NCI-H146 treated with DMSO at 0.1 percent for 48 hours (cell line): Measurements from ENCODE around the gene SLC9A8.
"Not testable (repeated sequence)": the region's sequence is repeated elsewhere in the genome, so short reads cannot be mapped to it uniquely, and the experiment has no call there.

Experiments used
- DNase-seq: peaks from one replicate; lab custom pipeline; 2025; ENCODE audit not compliant: unreplicated experiment; lab: John Stamatoyannopoulos, UW

SLC9A8 gene

DNA sequence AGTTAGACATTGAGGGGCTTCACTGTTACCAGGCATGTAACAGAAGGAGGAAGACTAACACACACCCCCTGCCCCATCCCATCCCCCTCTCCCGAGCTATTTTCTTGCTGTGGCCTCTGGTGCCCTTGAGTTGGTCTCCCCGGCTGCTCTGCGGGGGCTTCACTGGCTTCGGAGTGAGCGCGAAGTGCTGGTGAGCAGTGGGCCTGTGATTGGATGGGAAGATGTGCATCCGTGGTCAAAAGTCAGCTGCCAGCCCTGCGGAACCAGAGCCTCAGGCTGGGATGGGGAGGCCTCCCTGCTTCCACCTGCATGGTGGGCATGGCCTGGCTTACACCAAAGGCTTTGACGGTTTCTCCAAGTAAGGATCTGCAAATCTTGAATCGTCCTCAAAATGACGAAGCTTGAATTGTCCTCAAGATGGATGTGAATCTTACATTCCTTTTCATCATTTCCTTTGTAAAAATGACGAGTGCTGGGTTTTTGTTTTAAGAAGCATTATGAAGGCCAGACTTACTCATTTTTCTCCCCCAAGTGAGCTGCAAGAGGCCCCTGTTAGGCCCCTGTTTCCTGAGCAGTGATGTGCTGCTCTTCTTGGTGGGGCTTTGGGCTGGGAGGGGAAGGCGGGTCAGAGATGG lies 79.0 kb downstream of the SLC9A8 start:
- DNase-seq = no peak

DNA sequence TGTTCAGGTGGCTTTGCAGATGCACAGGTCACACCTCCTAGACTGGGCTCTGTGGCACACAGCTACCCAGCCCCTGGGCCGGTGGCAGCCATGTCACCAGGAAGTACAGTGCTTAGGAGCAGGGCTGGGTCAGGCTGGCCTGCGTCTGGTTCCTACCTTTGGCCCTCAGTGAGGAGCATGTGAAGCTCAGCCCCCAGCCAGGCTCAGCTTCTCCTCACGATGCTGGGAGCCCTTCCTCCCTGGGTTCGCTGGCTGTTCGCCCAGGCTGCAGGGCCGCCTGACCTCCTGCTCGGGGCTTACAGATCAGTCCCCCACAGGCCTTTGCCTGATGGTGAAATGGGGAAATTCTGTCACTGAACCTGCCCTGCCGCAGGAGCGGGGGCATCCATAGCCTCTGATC lies 79.6 kb downstream of the SLC9A8 start:
- DNase-seq = no peak

DNA sequence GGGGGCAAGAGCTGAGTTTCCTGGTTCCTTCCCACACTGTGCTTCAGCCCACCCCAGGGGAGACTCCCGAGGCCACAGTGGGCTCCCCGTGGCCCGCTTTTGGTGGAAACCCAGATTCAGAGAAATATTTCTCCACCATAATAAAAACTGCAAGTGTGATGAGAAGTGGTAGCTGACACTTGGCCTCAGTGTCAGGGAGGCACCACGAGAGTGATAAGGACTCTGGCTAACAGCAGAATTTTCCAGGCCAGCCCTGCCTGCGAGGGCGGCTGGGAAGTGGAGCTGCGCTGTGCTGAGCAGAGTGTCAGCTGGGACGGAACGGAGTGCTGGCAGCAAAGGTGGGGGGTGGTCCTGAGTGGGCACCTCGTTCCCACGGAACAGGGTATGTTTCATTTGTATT lies 80.2 kb downstream of the SLC9A8 start:
- DNase-seq = no peak

DNA sequence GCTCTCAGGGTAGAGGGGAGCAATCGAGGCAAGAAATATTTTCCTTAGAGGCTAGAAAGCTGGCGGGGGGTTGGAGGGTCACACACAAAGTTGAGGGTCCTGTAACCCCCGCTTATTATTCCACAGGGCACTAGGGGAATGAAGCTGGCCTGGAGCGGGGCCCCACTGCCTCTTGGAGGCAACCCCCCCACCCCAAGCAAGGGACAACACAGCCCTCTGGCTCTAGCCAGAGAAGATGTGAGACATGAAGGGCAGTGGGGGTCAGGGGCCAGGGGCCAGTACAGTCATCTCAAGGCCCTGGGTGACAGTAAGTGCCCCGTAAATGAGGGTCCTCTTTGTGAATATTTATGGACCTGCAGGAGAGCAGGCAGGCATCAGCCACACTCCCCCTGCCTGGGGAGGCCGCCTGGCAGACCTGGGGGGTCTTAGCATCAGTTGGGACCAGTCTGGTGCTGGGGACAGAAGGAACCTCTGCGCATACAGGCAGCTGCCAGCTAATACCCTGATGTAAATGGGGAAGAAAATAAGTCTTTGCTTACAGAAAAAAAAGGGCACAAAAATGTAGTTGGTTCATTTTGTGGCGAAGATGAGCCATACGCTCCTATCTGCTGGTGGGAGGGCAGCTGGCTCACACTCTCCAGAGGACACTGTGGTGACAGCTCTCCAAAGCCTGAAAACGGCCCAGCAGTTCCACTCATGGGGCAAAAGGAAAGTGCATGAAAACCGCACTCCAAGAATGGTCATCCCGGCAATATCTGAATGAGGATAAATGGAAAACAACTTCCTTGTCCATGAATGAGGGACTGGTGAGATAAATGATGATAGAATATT lies 80.8 kb downstream of the SLC9A8 start:
- no peak for DNase-seq

DNA sequence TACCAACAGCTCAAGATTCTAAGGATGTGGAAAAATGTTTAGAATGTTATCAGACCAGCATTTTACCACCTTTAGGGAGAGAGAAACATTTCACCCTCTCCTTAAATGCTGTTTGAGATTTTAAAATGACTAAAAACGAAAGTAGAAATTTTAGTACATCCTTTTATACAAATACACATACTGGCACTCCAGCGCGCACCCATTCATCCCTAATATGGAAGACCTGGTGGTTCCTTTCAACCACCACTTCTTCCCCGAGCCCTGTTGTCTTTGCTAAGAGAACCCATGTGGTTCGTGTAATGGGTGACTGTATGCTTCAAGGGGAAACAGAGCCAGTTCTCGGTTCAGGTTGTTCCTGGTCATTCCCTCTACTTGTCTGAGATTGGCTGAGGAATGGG lies 81.4 kb downstream of the SLC9A8 start:
- DNase-seq = no peak

DNA sequence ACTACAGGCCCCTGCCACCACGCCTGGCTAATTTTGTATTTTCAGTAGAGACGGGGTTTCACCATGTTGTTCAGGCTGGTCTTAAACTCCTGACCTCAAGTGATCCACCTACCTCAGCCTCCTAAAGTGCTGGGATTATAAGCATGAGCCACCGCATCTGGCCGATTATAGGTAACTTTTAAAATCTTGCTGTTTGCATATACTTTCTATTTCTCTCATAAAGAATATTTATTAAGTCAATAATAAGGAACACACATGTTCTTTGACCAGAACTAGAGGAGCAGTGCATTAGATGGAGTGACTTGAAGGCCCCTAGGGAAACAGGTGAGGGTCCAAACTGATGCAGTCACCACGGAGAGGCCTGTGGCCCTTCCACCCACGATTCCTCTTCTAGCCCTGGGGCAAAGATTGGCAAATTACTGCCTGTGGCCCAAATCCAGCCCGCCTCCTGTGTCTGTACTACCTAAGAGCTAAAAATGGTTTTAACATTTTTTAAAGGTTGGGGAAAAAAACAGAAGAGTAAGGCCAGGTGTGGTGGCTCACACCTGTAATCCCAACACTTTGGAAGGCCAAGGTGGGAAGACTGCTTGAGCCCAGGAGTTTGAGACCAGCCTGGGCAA lies 83.0 kb downstream of the SLC9A8 start:
- not testable (repeated sequence) for DNase-seq

DNA sequence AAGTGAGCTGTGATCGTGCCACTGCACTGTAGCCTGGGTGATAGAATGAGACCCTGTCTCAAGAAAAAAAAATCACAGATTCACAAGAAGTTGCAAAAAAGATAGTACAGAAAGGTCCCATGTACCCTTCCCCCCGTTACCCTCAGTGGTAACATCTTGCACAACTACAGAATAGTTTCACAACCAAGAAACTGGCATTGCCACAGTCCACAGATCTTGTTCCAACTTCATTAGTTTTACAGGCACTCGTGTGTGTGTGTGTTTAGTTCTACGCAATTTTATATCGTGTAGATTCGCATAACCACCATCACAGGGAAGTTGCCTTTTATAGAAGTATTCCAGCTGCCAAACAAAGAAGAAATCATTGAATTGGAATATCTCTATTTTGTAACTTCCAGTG lies 83.6 kb downstream of the SLC9A8 start:
- DNase-seq = no peak

DNA sequence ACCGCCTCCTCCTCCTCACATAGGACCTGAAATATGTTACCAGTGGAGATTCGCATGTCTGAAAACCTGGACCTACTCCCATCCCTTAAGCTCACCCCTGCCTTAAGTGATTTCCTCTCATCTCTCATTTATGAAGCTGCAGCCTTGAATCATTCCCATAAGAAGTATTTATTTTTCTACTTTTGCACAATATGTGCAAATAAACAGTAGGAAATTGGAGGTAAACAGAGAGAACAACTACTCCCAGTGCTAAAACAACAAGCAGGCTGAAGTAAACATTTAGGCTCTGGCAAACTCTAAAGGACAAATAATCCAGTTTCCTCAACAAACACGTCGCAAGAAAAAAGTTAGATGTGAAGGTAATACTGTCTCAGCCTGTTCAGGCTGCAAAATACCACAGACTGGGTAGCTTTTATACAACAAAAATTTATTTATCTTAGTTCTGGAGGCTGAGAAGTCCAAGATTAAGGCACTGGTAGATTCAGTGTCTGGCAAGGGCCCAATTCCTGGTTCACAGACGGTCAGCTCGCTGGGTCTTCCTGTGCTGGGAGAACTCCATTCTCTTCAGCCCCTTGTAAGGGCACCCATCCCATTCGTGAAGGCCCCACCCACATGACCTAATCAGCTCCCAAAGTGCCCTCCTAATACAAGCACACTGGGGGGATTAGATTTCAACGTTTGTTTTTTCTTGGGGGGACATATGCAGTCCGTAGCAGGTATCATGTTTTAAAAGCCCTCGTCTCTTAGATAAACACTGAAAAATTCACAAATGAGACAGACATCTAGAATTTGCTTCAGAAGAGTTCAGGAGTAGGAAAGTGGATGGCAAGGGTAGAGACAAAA lies 87.1 kb downstream of the SLC9A8 start:
- DNase-seq = no peak

DNA sequence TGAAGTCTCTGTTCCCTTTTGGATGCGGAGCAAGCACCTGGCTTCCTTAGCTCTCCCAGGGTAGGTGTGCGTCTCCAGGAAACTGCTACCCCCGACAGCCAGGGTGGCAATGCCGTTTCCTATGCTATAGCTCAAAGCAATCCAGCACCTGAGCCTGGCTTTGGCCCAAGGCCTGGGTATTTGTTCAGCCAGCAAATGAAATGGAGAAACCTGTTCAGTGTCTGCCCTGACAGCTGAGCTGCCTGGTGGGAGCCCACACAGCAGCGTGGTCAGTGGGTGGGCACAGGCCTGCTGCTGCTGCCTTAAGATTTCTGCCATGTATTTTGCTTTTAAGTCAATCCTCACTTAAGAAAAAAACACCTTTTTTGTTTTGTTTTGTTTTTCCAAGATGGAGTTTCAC lies 89.0 kb downstream of the SLC9A8 start:
- no peak for DNase-seq

DNA sequence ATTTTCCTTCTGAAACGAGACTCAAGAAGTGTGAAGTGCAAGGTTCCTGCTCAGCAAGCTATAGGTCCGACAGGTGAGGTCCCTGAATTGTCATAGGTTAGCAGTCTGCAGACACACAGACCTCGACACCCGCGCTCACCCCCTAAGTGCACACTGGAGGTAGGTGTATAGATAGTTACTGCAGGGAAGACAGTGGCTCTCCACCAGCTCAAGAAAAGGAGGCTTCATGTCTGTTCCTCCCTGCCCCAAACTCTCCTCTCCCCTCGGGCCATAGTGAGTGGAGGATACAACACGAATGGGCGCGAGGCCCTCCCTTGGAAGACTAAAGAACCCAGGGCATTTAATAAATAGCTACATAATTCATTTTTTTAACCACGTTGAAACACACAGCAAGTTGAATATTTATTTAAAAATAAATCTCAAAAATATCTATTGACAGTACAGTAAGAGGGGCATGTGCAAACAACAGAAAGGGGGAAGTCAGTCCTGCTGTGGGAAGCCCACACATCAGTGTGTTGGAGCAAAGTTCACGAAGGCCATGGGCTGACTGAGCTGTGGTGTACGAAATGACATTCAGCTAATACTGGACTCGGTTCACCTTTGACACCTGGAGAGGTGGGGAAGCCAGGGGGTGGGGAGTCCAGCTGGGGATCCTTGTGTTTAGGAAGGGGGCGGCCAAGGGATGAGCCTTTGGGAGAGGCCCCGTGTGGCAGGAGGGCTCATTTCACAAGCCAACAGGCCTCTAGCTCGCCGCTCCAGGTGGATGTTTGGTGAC lies 92.0 kb downstream of the SLC9A8 start:
- no peak for DNase-seq

DNA sequence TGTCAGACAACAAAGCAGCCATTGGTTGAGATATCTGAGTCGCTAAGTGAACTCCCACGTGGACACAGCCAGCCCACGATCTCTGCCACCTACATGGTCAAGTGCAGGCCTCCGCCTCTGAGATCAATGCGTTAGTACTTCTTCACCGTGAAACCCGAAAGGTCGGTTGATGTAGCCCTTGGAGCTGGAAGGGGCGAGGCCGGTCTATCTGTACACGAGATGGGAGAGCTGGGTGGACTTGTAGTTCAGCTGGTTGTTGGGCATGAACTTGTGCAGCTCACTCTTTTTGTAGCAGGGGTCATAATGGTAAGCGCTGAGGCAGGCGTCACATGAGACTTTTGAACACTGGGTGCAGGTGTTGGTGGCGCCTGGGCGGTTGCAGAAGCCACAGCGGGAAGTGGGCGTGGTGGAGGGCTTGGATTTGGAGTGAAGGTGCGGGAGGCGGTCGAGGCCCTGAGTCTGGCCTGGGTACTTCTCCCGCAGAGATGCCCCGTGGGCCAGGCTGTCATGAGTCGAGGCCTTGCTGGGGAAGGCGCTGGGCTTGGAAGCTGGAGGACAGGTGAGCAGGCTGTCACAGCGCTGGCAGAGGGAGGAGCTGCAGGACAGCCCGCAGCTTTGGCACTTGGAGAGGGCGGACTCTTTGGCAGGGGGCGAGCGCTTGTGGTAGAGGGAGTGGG lies 92.9 kb downstream of the SLC9A8 start:
- no peak for DNase-seq

DNA sequence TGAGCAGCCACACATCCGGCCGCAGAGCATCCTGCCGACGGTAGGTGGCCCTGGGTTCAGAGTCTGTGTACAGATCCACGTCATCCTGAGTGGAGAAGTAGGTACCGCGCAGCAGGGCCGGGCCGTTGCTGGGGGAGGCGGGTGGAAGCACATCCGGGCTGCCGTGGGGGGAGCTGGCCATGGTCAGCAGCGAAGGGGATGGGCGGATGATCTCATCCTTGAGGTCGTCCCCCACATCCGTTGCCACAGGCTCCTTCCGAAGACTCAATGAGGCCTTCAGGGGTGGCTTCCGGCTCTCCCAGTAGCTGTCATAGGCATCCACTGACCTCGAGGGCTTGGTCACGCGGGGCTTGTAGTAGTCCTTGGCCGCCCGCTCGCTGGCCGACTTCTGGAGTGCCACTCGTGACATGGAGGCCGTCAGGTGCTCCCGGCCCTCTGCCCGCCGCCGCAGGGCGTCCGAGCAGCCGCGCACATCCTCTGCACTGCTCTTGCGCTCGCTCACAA lies 93.5 kb downstream of the SLC9A8 start:
- DNase-seq = no peak

DNA sequence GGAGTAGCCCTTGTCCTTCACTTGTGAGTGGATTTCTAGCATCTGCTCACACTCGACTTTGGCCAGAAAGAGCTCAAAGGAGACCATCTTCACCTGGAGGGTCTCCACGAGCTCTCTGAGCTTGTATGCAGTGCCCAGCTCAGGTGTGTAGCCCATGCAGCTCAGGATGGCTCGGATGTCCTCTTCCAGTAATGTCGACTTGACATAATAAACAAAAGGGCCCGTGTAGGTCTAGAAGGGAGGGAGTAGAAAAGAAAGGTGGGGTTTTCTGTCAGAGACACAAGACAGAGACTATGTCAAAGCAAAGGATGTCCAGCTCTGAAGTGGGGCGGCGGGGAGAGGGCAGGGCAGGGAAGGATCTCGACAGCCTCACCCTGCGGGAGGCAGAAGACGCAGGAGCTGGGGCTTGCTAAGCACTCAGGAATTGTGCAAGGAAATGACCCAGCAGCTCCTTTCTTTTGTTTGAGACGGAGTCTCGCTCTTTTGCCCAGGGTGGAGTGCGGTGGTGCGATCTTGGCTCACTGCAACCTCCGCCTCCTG lies 94.1 kb downstream of the SLC9A8 start:
- no peak for DNase-seq

DNA sequence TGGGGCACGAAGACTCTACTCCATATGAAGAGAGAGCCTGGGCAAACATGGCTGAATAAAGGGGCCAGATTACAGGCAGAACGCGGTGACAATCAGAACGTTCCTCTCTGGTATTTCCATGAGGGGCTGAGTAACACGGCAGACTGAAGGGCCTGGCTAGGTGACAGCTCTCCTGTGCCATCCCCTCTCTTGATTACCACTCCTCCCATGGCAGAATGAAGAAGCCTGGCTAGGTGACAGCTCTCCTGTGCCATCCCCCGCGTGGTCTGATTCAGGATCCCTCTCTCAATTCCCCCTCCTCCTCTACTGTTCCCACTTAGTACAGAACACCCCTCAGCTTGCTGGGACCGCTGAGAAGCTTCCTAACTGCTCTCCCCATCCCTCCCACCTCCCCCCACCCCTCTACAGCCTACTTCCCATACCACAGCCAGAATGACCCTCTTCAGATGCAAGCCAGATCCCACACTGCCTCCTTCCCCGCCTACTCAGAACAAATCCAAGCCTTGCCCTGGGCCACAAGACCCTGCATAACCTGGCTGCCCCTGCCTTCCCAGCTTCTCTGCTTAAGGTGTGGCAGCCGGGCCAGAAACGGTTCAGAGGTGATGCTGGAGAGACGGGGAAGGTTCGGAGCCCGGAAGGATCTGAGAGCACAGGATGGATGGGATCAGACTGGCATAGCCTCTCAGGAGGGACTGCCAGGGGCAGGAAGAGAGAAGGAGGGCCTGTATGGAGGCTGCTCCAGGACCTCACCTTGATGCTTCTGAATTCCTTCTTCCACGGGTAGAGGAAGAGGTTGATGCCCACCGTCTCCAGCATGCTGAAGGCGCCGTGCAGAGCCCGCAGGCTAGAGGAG lies 95.0 kb downstream of the SLC9A8 start:
- no peak for DNase-seq

DNA sequence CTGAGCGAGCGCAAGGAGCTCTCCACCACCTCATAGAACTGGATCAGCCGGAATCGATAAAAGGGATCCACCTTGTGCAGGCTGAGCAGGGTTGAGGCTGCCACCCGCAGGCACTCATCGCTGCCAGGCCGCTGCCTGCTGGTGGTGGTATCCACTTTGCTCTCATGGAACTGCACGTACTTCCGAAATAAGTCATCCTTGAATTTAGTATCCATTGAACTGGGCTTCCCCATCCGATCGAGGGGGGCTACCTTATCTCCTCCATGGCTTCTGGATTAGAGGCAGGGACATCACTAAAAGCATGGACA lies 95.6 kb downstream of the SLC9A8 start:
- DNase-seq = no peak

DNA sequence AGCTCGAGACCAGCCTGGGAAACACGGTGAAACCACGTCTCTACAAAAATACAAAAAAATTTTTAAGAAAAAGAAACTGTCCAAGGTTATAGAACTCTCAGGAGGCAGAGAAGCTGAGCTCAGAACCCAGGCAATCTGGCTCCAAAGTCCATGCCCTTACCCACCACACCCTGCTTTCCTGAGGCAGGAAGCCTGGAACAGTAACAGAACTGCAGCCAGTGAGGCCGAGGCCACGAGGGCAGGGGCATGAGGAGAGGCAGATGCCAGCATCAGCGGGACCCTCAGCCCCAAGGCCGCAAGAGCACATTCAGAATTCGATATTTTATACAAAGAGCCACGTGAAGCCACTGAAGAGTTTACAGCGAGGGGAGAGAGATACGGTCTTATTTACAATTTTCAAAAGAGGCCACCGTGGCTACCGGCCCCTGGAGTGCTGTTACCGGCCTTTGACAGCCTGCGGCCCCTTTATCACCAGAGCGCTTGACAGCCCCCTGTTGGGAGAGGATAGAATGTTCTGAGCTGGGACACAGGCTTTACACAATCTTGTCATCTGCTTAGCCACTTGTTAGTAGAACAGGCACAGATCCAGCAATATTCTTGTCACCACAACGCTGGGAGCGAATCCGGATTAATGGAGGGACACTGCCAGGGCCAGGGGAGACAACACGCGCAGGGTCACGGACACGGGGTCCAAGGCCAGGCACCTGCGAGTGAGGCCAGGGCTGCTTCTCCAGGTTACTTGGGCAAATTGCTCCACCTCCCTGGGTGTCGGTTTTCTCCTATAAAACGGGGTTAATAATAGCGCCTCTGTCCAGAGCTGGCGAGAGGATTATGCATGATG lies 97.1 kb downstream of the SLC9A8 start:
- no peak for DNase-seq

DNA sequence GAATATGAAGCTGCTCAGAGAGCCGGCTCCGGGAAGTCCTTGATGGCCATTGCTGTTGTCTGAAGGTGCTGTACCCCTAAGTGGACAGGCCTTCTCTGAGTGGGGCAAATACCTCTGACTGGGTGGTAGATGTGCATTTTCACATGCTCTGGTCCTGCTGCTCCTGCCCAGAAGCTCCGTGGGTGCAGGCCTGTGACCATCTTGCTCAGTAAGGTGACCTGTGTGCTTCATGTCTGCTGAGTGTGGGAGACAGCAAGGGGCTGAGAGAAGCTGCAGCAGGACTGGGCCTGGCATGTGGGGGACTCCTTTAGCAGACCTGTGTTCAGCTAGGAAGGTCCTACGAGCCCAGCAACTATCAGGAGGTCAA lies 97.7 kb downstream of the SLC9A8 start:
- DNase-seq = no peak

DNA sequence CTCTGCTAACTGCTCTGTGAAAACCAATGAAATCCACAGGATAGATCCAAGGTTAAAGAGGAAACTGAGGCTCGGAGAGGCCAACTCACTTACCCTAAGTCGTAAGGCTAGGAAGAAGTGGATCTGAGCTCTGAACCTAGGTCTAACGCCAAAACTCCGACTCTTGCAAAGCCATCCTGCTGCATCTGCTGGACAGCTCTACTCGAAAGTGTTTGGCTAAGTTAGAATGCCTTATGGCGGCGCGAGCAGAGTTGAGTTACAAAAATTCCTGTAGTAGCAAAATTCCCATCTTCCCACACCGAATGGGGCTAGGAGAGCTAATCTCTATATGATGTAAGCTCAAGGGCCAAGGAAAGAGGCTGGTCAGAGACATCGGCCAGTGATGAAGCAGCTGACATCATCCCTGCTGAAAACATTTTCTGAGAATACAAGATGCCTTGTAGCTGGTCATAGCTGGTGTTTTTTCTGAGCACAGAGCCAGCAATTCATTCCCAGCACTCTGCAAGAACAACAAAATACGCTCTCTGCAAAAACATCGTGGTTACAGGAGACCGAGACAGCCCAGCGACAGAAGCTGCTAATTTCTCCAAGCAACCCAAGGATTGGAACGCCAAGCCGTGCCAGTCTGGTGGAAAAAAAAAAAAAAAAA lies 100.9 kb downstream of the SLC9A8 start:
- DNase-seq = no peak
